CD4-positive, alpha-beta T cell treated with Interleukin-17A for 1 hour (primary cell): ENCODE data around the gene MCL1.

Experiments
- DNase-seq: peaks from one replicate; pipeline ENCODE4 v3.0.0-alpha.2; 2020

MCL1 gene

DNA sequence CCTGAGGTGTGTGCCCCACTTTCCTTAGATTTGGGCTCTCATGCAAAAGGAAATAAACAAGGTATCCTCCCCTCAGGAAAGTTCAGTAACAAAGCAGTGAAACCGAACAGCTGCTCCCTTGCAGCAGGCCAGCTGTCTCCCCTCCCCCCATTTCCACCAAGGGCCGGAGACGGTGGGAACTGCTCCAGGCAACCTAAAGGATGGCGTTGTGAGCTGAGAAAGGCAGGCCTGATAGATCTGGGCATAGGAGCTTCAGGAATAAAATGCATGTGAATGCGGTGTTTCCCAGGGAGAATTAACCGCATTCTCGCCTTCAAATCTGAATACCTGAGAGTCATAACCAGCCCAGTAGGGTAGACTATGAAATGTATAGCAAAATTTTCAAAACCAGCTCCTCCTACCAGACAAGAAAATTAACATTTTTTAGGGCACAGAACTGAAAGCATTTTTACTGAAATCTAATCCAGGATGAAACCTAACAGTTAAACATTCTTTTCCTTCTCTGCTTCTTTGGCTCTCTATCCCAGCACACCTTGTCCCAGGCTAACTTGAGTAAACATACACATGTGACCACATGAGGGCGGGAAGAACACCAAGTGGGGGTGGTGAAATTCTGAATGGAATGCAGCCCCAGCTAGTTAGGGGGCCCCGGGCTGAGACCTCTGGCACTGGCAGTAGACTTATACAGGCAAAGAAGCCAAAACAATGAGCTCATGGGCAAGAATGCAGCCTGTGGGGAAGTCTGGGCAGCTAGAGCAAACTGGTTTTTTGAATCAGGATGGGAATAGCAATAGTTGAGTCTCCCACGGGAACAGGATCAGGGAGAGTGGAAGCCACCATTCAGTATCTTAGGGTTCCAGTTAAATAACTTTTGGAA lies 11.5 kb downstream of the MCL1 start:
- DNase-seq, result peak; percentile 67

- DNase-seq, result peak; percentile 87
Observed at GRCh38 chr1:150567341-150567716, 12.1 kb downstream of the MCL1 start.

DNA sequence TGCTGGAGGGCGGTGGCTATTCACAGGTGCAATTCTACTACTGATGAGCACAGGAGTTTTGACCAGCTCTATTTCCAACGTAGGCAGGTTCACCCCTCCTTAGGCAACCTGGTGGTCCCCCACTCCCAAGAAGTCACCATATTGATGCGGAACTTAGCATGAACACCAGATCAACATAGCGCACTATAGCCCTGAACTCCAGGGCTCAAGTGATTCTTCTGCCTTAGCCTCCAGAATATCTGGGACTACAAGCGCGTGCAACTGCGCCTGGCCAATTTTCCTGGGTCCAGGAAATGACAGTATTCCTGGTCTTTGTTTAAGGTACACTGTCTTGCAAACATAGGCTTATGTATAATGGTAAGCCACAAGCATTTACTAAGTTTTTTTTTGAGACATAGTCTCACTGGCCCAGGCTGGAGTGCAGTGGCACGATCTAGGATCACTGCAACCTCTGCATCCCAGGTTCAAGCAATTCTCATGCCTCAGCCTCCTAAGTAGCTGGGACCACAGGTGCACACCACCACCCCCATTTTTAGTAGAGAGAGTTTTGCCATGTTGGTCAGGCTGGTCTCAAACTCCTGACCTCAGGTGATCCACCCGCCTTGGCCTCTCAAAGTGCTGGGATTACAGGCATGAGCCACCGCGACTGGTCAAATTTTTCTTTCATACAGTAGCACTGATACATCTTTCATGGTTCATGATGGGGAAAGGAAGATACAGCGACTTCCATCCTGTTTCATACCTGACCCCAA lies 12.6 kb downstream of the MCL1 start:
- DNase-seq, result peak; percentile 43

- peak; percentile 21 for DNase-seq
Observed at GRCh38 chr1:150565240-150565991, 14.0 kb downstream of the MCL1 start.

- peak; percentile 58 for DNase-seq
Observed at GRCh38 chr1:150564051-150564991, 15.1 kb downstream of the MCL1 start.

DNA sequence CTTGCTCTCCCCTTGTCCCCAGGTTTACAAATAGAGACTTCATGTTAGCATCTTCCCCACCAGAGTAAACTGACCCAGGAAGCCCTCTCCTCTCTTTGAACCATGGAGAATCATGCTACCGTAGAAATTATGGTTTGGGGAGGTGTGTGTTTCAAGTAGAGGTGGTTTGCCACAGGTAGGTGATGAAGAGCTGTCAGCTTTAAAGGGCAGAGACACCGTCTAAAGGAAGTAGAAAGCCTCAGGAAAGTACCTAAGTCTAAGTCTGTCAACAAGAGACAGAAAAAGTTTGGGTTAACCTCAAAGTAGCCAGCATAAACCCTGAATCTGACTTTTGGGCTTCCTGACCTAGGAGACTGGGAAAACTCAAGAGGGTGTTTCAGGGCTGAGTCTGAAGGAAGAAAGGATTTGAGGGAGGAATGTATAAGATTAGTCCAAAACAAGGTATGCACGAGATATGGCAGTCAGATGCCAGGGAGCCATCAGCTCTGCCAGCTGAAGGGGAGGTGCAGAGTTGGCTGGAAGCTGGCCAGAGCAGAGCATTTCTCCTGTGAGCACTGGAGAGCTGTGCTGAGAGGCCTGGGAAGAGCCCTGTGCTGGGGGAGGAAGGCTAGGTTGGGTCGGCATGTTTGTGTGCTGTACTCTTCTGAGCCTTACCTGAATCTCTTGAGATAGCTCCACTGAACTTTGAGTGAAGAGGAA lies 15.9 kb downstream of the MCL1 start:
- DNase-seq, result peak; percentile 88

GRCh38 chr1:150562446-150563339 lies 16.7 kb downstream of the MCL1 start:
- DNase-seq, result peak; percentile 88

GRCh38 chr1:150561974-150562445 lies 17.4 kb downstream of the MCL1 start:
- peak; percentile 87 for DNase-seq

- DNase-seq, result peak; percentile 67
Observed at GRCh38 chr1:150561254-150561973, 18.0 kb downstream of the MCL1 start.

- DNase-seq, result peak; percentile 85
Observed at GRCh38 chr1:150560576-150561253, 18.7 kb downstream of the MCL1 start.

DNA sequence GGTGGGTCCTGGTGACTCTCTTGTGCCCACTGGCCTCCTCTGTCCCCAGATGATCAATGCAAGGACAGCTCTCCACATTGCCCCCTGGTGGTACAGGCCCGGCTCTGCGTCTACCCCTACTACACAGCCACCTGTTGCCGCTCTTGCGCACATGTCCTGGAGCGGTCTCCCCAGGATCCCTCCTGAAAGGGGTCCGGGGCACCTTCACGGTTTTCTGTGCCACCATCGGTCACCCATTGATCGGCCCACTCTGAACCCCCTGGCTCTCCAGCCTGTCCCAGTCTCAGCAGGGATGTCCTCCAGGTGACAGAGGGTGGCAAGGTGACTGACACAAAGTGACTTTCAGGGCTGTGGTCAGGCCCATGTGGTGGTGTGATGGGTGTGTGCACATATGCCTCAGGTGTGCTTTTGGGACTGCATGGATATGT lies 19.4 kb downstream of the MCL1 start:
- peak; percentile 82 for DNase-seq

GRCh38 chr1:150559656-150560010 lies 19.8 kb downstream of the MCL1 start:
- peak; percentile 9 for DNase-seq

- peak; percentile 16 for DNase-seq
Observed at GRCh38 chr1:150558761-150559655, 20.4 kb downstream of the MCL1 start.

DNA sequence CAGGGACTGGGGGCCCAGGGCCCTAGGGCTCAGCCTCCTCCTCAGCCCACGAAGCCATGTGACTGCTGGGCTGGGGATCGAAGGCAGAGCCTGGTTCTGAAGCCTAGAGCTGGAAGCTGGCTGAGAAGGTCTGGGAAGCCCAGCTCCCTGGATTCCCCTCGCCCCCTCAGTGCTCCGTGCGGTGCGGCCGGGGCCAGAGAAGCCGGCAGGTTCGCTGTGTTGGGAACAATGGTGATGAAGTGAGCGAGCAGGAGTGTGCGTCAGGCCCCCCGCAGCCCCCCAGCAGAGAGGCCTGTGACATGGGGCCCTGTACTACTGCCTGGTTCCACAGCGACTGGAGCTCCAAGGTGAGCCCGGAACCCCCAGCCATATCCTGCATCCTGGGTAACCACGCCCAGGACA lies 21.1 kb downstream of the MCL1 start:
- DNase-seq, result no peak

- no peak for DNase-seq
Observed at GRCh38 chr1:150557813-150558212, 21.6 kb downstream of the MCL1 start.

GRCh38 chr1:150557065-150557600 lies 22.3 kb downstream of the MCL1 start:
- DNase-seq, result peak; percentile 1
